ENCODE measurements around the gene NCAPH2. TPM values are rescaled to one million over a fixed set of nuclear protein-coding genes. Genes with fewer than 3 reads are reported as not detected.

Gene NCAPH2
- total and polyA plus RNA-seq, 12 donors = 13.8 to 90.5 (median 32.6) TPM

DNA sequence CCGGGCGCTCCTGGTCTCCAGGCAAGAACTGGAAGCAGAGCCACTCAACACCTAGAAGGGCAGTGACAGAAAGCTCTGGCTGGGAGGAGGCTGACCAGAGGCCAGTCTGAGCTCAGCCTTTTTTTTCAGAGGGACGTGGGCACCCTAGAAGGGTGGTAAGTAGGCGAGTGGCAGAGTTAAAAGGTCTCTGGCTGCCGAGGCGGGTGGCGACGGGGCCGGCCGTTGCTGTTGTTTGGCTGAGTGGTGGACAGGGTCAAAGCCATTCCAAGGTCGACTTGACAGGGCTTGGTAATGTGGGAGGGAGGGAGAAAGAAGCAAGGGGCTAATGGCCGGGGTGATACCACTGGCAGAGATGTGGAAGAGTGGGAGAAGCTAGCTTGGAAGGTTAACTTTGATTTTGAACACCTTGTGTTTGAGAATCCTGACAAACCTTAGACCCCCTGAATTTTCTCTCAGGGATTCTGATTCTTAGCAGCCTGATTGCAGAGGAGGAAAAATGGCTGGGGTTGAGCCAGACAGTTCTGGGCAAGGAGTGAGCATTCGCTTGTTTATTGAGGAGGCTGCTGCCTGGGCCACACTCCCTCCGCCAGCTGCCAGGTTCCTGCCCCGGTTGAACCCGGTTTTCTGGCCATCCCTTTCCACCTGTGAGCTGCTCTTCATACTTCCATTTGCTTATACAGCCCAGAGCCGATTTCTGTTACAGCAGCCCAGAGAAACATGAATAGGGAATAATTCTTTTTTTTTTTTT, 55.6 kb downstream of the NCAPH2 start:
- Histone ChIP-seq H3K4me3 (peak overlapping the region; percentile 13 to 74 (median 44)), H3K36me3 (replicated peaks in 1 of 2) (no peaks in the 10 kb centered on the region), H3K4me1 (replicated peaks in 1 of 2) (peaks cover 6 to 8% of the 10 kb centered on the region in 2 donors), H3K27ac (peak overlapping the region in 4 of 5 donors; percentile 42 to 79 (median 66)), H3K27me3 (no peaks in the 10 kb centered on the region), H3K9me3 (replicated peaks in 1 of 3) (no peaks in the 10 kb centered on the region)
- 20 to 23% (median 22%) methylated on average over 17 of the region's 17 CpGs for WGBS, 4 donors
- DNase-seq = peak in 4 of 7 donors; percentile 27 to 50 (median 43)
- intact Hi-C loops (cut with DNase I) = no loop called here
- TF ChIP-seq CTCF (IDR thresholded peaks at IDR 0.05) (no peak), POLR2A (IDR thresholded peaks at IDR 0.05) (no peak)

- Histone ChIP-seq H3K4me1 (replicated peaks in 1 of 2) (peaks cover 6 to 8% of the 10 kb centered on the region in 2 donors), H3K27me3 (no peaks in the 10 kb centered on the region), H3K36me3 (replicated peaks in 1 of 2) (no peaks in the 10 kb centered on the region), H3K27ac (no peak overlapping the region), H3K9me3 (replicated peaks in 1 of 3) (no peaks in the 10 kb centered on the region), H3K4me3 (no peak overlapping the region)
- TF ChIP-seq CTCF (IDR thresholded peaks at IDR 0.05) = no peak
- no peak for TF ChIP-seq POLR2A (IDR thresholded peaks at IDR 0.05)
- intact Hi-C loops (cut with DNase I) = no loop called here
- DNase-seq = no peak
- WGBS, 4 donors = 84 to 95% (median 89%) methylated on average over 11 of the region's 11 CpGs
Observed at GRCh38 chr22:50564289-50564688, 56.3 kb downstream of the NCAPH2 start.

DNA sequence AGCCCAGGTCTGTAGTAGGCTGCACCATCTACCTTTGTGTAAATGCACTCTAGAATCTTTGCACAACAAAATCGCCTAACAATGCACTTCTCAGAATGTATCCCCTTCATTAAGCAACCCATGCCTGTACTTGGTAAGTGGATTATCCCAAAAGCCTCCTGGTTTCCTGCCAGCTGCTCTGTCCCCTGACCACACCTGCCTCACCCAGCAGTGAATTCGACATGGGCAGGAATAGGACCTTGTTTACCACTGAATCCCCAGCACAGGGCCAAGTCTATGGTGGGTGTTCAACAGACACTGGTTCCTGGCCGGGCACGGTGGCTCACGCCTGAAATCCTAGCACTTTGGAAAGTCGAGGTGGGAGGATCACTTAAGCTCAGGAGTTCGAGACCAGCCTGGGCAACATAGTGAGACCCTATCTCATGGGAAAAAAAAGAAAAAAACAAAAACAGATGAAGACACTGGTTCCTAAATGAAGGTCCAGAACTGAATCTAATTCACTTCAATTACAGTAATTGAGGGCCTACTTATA, 59.8 kb downstream of the NCAPH2 start:
- intact Hi-C loops (cut with DNase I) = no loop called here
- H3K4me3 ChIP-seq = no peak overlapping the region
- DNase-seq = peak in 1 of 7 donors; percentile 10
- 86 to 94% (median 91%) methylated on average over 7 of the region's 7 CpGs for WGBS, 4 donors
- TF ChIP-seq POLR2A (IDR thresholded peaks at IDR 0.05) = no peak
- no peak for TF ChIP-seq CTCF (IDR thresholded peaks at IDR 0.05)
- H3K27ac ChIP-seq = no peak overlapping the region
- peaks cover 0 to 11% of the 10 kb centered on the region in 2 donors for H3K36me3 ChIP-seq (replicated peaks in 1 of 2)
- no peaks in the 10 kb centered on the region for H3K9me3 ChIP-seq (replicated peaks in 1 of 3)
- no peaks in the 10 kb centered on the region for H3K27me3 ChIP-seq
- peaks cover 6 to 8% of the 10 kb centered on the region in 2 donors for H3K4me1 ChIP-seq (replicated peaks in 1 of 2)

- Histone ChIP-seq H3K27me3 (no peaks in the 10 kb centered on the region), H3K4me3 (no peak overlapping the region), H3K27ac (no peak overlapping the region), H3K9me3 (replicated peaks in 1 of 3) (no peaks in the 10 kb centered on the region), H3K4me1 (replicated peaks in 1 of 2) (peaks cover 0 to 3% of the 10 kb centered on the region in 2 donors), H3K36me3 (replicated peaks in 1 of 2) (peaks cover 0 to 11% of the 10 kb centered on the region in 2 donors)
- 91 to 96% (median 92%) methylated on average over 6 to 7 of the region's 7 CpGs for WGBS, 4 donors
- intact Hi-C loops (cut with DNase I) = no loop called here
- TF ChIP-seq POLR2A (IDR thresholded peaks at IDR 0.05) = no peak
- TF ChIP-seq CTCF (IDR thresholded peaks at IDR 0.05) = no peak
- peak in 1 of 7 donors; percentile 7 for DNase-seq
Observed at GRCh38 chr22:50568626-50569025, 60.6 kb downstream of the NCAPH2 start.
